ENCODE results near the gene THUMPD3. TPM values are rescaled to one million over a fixed set of nuclear protein-coding genes. Genes with fewer than 3 reads are reported as not detected.

THUMPD3 gene
- total and polyA plus RNA-seq, 11 donors, result 25.3 to 65.5 (median 51.5) TPM

DNA sequence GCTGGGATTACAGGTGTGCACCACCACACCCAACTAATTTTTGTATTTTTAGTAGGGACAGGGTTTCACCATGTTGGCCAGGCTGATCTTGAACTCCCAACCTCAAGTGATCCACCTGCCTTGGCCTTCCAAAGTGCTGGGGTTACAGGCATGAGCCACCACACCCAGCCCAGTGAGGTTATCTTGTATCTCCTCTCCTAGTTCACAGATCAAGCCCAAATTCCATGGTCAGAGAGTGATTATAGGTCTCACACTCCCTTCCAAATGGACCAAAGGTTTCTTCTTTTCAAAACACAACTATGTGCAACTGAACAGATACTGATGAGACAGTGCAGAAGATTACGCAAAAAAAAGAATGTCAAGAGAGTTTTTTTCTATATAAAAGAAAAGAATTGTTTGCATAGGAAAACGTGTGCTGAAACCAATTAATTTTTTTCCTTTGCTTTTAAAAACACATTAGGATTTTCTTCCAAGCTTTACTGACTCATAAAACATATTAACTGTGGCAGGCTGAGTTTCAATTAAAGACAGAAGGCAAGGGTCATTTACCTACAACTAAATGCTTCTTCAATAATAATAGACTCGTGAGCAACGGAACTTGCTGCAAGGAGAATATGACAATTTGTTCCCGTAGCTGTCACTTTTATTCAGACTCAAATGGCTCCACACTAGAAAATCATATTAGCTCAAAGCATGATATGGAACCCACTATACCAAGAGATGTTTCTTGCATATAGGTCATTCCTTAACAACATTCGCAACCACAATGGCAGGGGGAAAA lies 30.4 kb upstream of the THUMPD3 start:
- ATAC-seq (no peak), DNase-seq (no peak)
- no peaks in the 10 kb centered on the region for H3K4me1 ChIP-seq
- H3K36me3 ChIP-seq, result no peaks in the 10 kb centered on the region
- no peak overlapping the region for H3K27ac ChIP-seq
- TF ChIP-seq POLR2A (IDR thresholded peaks at IDR 0.05), result no peak
- TF ChIP-seq, protein P1, sequence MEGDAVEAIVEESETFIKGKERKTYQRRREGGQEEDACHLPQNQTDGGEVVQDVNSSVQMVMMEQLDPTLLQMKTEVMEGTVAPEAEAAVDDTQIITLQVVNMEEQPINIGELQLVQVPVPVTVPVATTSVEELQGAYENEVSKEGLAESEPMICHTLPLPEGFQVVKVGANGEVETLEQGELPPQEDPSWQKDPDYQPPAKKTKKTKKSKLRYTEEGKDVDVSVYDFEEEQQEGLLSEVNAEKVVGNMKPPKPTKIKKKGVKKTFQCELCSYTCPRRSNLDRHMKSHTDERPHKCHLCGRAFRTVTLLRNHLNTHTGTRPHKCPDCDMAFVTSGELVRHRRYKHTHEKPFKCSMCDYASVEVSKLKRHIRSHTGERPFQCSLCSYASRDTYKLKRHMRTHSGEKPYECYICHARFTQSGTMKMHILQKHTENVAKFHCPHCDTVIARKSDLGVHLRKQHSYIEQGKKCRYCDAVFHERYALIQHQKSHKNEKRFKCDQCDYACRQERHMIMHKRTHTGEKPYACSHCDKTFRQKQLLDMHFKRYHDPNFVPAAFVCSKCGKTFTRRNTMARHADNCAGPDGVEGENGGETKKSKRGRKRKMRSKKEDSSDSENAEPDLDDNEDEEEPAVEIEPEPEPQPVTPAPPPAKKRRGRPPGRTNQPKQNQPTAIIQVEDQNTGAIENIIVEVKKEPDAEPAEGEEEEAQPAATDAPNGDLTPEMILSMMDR (IDR thresholded peaks at IDR 0.05), result no peak
- H3K4me3 ChIP-seq, result no peak overlapping the region
- WGBS, 4 donors, result 87 to 90% (median 88%) methylated on average over 6 of the region's 6 CpGs
- H3K27me3 ChIP-seq, result no peaks in the 10 kb centered on the region
- intact Hi-C loops (cut with DNase I), result no loop called here
- no peaks in the 10 kb centered on the region for H3K9me3 ChIP-seq

GRCh38 chr3:9339761-9340471 lies 22.9 kb upstream of the THUMPD3 start:
- 48 to 55% (median 52%) methylated on average over 1 of the region's 1 CpG for WGBS, 4 donors
- Histone ChIP-seq H3K4me1 (no peaks in the 10 kb centered on the region), H3K27ac (peak overlapping the region in 1 of 12 donors; percentile 51), H3K36me3 (no peaks in the 10 kb centered on the region), H3K4me3 (no peak overlapping the region), H3K9me3 (no peaks in the 10 kb centered on the region), H3K27me3 (no peaks in the 10 kb centered on the region)
- TF ChIP-seq POLR2A (IDR thresholded peaks at IDR 0.05), result no peak
- TF ChIP-seq, protein P1 (IDR thresholded peaks at IDR 0.05), result no peak
- DNase-seq (no peak), ATAC-seq (no peak)
- intact Hi-C loops (cut with DNase I), result no loop called here

DNA sequence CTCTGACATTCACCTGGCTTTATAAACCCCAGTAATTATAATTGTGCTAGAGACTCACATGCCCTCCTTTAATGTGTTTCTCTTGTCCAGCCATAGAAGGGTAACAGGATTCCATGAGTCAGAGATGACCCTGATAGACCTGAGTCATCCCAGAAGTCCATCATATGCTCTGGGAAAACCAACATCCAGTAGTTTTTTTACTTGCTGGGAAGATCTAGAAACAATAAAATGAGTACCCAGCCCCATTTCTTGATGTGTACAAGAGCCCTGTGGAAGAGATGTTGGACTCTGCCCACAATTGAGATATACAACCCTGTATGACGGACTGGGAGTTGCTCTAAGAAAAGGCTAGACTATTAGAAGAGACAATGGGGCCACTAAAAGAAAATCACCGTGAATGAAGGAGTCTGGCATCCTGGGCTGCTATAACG lies 22.4 kb upstream of the THUMPD3 start:
- intact Hi-C loops (cut with DNase I), result no loop called here
- Histone ChIP-seq H3K27ac (peak overlapping the region in 1 of 12 donors; percentile 51), H3K4me1 (no peaks in the 10 kb centered on the region), H3K4me3 (no peak overlapping the region), H3K27me3 (no peaks in the 10 kb centered on the region), H3K9me3 (no peaks in the 10 kb centered on the region), H3K36me3 (no peaks in the 10 kb centered on the region)
- ATAC-seq (peak in 1 of 4 donors; percentile 28), DNase-seq (no peak)
- 88 to 93% (median 93%) methylated on average over 3 of the region's 3 CpGs for WGBS, 4 donors
- TF ChIP-seq POLR2A (IDR thresholded peaks at IDR 0.05), result no peak
- TF ChIP-seq, protein P1 (IDR thresholded peaks at IDR 0.05), result no peak

- Histone ChIP-seq H3K4me3 (no peak overlapping the region), H3K9me3 (no peaks in the 10 kb centered on the region), H3K27me3 (no peaks in the 10 kb centered on the region), H3K27ac (no peak overlapping the region), H3K4me1 (no peaks in the 10 kb centered on the region), H3K36me3 (no peaks in the 10 kb centered on the region)
- no peak for ATAC-seq
- WGBS, 4 donors, result 81 to 89% (median 86%) methylated on average over 4 of the region's 4 CpGs
- DNase-seq, result no peak
- intact Hi-C loops (cut with DNase I), result no loop called here
- no peak for TF ChIP-seq POLR2A (IDR thresholded peaks at IDR 0.05)
- TF ChIP-seq, protein P1 (IDR thresholded peaks at IDR 0.05), result no peak
Measured at GRCh38 chr3:9342696-9343095, 20.2 kb upstream of the THUMPD3 start.
